GM18498 (cell line): ENCODE data around the gene CBY3.
A peak's percentile ranks its signal among the peaks of the same experiment; 100 is the strongest.
"Not testable (repeated sequence)": the region's sequence is repeated elsewhere in the genome, so short reads cannot be mapped to it uniquely, and the experiment has no call there.

Experiments
- ATAC-seq: cut with Tn5 transposase; IDR thresholded peaks from one replicate; pipeline ENCODE4 v1.9.1; 2021; ENCODE audit warnings: mild to moderate bottlenecking, moderate library complexity; ENCODE audit not compliant: unreplicated experiment

The CBY3 gene

GRCh38 chr5:179680780-179681401 is at the start of gene CBY3:
TSS of gene CBY3 (minus strand) at chr5:179681034. CDS start at chr5:179680918, 116 bp downstream.
- no peak for ATAC-seq

DNA sequence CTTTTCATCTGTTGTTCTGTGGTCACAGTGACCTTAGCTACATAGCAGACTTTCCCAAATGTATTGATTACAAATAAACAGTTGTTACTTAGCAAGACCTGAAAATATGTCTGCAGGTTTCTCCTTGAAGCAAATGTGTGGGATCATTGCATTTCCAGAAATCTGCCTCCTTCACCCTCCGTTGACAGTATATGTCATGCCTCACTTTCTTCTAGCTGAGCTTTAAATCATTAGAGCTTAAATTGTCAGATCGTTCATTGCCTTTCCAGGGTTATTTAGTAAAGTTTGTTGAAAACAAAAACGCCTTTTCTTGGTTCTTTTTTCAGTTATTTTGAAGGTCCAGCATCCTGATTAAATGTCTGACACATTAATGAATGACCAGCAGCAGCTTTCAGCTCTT is 49.5 kb upstream of the CBY3 start:
- no peak for ATAC-seq

DNA sequence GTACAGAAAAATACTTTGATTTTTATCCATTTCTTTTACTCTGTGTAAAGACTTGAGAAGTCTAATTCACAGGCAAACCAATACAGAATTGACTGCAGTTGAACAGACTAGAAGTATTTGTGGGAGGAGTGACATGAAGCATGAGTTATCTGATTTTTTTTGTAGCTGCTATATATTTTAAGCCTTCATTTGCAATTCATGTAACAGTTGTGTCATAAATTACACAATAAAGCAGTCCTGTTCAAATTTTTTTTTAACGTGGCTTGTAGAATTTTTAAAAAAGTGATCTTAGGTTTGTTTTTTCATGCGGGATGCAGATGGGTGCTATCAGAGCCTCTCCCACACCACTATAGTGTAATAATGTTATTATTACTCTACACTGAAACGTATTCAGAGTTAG is 48.9 kb upstream of the CBY3 start:
- ATAC-seq = no peak

DNA sequence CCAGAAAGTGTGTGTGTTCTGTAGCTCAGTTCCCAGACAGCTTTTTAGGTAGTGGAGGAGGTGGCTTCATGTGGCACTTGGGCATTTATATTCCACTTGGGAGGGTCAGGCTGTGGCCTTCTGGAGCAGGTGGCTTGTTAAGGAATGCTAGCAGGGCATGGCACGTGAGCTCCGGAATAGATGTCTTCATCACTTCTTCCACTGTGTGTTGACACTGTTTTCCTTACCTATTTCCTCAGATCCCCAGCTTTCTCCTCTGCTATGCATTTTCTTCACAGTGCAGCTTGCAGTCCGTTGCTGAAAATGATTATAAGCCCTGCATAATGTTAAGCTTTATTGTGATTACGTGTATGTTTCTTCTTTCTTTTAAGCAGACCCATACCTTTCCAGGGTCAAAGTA is 48.5 kb upstream of the CBY3 start:
- no peak for ATAC-seq

- ATAC-seq = no peak
Measured at GRCh38 chr5:179727106-179727505, 46.3 kb upstream of the CBY3 start.

DNA sequence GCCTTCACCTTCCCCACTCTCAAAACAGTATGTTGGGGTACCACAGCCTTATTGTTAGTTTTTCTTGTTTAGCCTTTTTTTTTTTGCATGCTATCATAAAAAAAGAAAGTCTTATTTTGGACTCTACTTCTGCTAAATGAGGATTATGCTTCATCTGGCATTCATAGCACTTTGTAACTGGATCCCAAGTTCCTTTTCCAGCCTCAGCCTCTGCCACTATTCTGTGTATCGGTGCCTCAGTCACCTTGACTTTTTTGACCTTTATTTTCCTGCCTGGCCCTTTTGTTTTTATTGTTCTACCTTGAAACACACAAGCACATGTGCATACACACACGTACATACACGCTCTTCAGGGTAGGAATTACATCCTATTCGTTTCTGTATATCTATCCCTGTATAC is 43.3 kb upstream of the CBY3 start:
- ATAC-seq = no peak

- ATAC-seq = no peak
Measured at GRCh38 chr5:179720222-179720621, 39.4 kb upstream of the CBY3 start.

- no peak for ATAC-seq
Measured at GRCh38 chr5:179716286-179716685, 35.5 kb upstream of the CBY3 start.

GRCh38 chr5:179700401-179700918 is 19.6 kb upstream of the CBY3 start:
- ATAC-seq = no peak

GRCh38 chr5:179699616-179700237 is 18.9 kb upstream of the CBY3 start:
- ATAC-seq = no peak

DNA sequence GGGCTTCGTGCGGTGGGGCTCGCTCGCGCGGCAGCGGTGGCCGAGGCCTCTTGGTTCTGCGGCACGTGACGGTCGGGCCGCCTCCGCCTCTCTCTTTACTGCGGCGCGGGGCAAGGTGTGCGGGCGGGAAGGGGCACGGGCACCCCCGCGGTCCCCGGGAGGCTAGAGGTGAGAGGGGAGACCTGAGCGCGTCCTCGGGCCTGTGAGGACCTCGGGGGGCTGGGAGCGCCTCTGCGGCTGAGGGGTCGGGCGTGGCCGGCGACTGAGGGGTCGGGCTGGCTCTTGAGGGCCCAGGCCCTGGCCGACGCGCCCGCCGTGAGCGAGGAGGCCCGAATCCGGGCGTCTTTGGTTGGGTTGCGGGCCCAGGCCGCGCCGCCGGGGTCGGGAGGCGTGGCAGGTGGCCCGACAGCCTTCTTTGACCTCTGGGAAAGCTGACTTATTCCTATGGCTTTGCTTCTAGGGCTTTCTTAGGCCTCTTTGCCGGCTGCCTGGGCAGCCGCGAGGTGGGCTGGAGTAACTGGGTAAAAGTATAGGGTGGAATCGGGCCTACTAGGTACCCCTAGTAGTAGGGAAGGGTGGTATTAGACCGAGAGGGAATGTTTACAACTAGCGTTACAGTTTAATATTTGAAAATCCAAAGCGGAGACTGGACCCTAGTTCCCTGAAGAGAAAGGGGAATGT is 18.2 kb upstream of the CBY3 start, which contains the start of gene CANX:
TSS of gene CANX (plus strand) at position 33 of the 681 bp plus-strand sequence. CDS start 6,715 bp downstream, outside the sequence.
- ATAC-seq = peak; percentile 13

GRCh38 chr5:179697993-179698934 is 17.4 kb upstream of the CBY3 start:
- ATAC-seq = peak; percentile 93

DNA sequence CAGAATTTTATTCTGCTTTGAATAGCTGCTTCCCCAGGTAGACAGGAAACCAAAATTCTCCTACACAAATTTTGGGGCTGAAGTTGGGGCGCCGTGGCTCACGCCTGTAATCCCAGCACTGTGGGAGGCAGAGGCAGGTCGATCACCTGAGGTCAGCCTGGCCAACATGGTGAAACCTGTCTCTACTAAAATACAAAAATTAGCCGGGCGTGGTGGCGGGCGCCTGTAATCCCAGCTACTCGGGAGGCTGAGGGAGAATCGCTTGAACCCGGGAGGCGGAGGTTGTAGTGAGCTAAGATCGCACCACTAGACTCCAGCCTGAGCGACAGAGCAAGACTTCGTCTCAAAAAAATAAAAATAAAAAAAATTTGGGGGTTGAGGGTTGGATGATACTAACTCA is 16.7 kb upstream of the CBY3 start:
- not testable (repeated sequence) for ATAC-seq

DNA sequence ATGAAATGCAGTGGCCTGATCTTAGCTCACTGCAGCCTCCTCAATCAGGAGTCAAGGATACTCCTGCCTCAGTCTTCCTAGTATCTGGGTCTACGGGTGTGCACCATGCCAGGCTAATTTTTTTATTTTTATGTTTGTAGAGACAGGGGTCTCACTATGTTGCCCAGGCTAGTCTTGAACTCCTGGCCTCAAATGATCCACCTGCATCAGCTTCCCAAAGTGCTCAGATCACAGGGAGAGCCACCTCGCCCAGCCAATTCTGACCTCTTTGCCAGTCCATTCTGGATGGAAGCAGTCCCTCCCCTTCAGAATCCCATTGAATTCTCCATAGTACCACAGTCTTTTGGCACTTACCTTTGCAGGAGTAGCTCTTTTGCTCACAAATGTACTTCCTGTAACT is 16.3 kb upstream of the CBY3 start:
- ATAC-seq = no peak

GRCh38 chr5:179696603-179697002 is 15.8 kb upstream of the CBY3 start:
- no peak for ATAC-seq

DNA sequence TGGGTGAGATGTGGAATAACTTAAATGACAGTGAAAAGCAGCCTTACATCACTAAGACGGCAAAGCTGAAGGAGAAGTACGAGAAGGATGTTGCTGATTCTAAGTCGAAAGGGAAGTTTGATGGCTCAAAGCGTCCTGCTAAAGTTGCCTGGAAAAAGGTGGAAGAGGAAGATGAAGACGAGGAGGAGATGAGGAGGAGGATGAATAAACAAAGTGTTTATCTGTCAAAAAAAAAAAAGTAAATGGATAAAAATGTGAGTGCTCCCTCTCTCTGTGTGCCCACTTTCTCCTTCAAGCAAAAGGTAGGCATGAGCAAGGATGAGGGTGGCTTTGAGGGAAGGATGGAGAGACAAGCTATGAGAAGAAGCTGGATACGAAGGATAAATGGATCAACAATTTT is 13.7 kb upstream of the CBY3 start:
- no peak for ATAC-seq

- not testable (repeated sequence) for ATAC-seq
Measured at GRCh38 chr5:179689212-179689611, 8.4 kb upstream of the CBY3 start.

DNA sequence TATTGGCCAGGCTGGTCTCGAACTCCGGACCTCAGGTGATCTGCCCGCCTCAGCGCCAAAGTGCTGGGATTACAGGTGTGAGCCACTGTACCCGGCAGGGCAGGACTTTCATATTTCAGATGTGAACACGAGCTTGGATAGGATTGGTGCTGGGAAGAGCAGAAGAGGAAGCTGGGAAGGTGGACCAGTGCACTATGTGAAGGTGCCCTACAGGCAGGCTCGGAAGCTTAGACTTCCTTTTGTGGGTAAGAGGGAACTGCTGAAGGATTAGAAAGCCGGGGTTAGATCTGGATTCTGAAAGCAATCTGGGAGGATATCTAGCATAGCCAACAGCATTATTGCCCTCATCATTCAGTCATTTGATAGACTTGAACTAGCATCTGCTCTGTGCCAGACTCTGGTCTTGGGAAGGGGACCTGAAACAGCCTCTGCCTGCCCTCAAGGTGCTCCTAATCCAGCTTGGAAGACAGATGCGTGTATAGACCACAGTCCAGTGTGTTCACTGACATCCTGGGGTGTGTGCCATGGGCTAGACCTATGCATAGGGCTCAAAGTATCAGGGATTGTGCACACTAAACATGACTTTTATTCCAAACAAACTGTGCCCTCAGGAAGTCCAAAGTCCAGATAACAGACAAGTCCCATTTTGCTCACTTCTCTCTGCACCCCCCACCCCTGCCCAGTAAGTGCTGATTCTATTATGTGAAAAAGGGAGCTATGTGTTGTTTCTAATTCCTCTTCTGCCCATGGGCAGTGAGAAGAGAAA is 637 bp downstream of the CBY3 start:
- no peak for ATAC-seq

GRCh38 chr5:179679014-179679674 is 1.7 kb downstream of the CBY3 start:
- peak; percentile 17 for ATAC-seq
